ENCODE data around the gene STK32C.

Gene STK32C

GRCh38 chr10:132193907-132194552, 113.7 kb downstream of the STK32C start:
- DNase-seq, result no peak

GRCh38 chr10:132192991-132193665, 114.6 kb downstream of the STK32C start:
- DNase-seq, result no peak

DNA sequence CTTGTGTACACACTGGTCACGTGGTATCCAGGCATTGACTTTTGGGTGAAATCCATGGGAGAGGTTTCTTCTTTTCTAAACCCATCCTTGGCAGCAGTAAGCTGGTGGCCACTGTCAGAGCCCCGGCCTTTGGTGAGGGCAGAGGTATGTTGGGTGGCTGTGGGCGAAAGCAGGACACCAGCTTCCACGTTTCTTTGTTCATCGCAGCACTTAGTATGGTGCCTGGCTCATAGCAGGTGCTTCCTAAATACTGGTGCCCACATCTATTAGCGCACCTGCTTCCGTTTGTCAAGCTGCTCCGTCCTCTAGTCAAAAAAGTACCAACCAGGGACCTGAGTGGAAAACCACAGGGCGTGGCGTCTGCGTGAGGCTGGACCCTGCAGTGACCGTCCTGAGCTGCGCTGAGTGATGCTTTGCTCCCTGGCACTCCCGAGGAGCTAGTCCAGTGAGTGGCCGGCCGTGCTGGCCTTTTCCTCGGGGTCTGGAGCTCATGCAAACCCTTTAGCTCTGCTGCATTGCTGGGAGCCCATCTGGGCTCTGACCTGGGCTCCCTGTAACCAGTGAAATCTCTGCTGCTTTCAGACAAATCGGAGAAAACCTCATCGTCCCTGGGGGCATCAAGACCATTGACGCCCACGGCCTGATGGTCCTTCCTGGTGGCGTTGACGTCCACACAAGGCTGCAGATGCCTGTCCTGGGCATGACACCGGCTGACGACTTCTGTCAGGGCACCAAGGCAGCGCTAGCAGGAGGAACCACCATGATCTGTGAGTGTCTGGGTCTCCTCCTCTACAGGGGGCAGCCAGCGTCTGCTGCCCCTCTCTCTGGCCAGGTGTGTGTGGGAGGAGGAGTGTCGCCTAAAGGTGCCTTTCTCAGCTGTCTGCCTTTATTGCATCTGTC, 115.4 kb downstream of the STK32C start:
- no peak for DNase-seq

GRCh38 chr10:132189810-132190422, 117.8 kb downstream of the STK32C start:
- no peak for DNase-seq

- no peak for DNase-seq
Measured at GRCh38 chr10:132189016-132189415, 118.7 kb downstream of the STK32C start.

DNA sequence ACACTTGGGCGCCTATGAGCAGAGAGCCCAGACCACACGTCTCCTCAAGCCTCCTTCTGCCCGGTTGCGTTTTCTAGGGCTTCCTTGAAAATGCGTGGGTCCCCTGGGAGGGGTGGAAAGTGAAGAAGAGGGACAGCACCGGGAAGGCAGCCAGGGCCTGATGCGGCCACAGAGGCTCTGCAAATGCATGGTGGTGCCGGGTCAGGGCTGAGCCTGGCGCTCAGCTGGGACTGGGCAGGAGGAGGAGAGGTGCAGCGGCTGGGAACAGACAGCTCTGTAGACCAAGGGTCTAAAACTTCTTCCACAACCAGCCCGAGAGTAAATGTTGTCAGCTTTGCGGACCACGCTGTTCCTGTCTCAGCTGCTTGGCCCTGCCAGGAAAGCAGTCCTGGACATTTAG, 119.4 kb downstream of the STK32C start:
- no peak for DNase-seq

DNA sequence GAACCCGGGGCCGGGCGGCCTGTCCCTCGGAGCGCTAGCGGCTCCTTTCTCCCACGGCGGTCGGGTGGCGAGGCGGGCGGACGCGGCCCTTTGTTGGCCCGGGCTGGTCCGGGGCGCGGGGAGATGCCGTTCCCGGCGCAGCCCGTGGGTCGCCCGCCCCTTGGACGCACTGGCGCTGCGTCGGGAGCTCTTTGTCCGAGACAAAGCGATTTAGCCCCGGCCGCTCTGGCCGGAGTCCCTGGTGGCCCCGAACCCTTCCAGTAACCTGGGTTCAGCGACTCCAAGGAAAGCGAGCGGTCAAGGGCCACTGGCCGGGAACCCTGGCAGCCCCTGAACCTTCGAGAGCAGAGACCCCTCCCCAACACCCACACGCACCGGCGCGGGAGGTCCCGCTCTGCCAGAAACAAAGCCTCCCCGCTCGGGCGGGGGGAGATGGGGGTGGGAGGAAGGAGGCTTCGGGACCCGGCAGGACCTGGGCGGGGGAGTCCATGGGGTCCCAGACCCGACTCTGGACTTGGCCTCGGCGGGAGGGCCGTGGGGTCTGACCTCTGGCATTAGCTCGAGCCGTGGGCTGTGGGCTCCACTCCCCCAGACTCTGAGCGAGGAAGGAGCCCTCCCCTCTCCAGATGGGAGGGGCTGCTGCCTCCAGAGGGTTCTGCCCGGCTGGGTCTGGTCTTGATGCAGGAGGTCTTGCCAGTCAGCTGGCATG, 120.2 kb downstream of the STK32C start:
- DNase-seq, result no peak

DNA sequence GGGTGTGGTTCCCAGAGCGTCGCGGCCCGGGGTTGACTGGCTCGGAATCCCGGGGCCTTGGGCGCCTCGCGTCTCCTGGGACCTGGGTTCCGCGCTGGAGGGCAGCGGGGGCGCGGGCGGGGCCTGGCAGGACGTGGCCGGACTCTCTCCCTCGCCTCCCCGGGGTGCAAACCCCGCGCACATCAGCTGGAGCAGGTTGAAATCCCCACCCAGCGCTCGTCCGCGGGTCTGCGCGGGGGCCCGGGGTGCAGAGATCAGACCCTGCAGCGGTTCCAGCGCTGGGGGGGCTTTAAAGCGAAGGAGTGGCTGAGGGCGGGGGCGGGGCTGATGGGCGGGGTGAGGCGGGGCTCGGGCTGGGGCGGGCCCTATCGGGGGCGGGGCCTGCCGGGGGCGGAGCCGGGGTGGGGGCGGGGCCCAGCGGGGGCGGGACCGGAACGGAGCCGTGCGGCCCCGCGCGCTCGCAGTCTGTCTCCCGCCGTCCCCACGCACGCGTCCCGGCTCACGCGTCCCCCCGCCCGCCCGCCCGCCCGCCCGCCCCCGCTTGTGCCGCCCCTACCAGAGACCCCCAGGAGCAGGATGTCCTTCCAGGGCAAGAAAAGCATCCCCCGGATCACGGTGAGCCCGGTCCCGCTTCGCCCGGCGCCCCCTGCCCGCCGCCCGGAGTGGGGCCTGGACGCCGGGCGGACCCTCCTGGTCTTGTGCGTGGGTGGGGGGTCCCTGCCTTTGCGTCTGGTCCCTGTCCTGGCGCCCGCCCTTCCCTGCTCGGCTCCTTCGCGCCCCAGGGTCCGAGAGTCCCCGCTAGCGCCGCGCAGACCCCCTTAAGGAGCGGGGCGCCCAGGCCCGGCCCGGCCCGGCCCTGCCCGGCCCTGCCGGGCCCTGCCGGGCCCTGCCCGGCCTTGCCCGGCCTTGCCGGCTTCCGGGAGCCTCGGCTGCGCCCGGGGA, 121.0 kb downstream of the STK32C start, which contains the start of gene DPYSL4:
Gene DPYSL4 (plus strand): TSS at position 461 of the 942 bp plus-strand sequence. CDS start 116 bp downstream, at position 577.
- DNase-seq, result no peak

- DNase-seq, result no peak
Measured at GRCh38 chr10:132185601-132186487, 121.9 kb downstream of the STK32C start.

- no peak for DNase-seq
Measured at GRCh38 chr10:132184816-132185593, 122.7 kb downstream of the STK32C start.

GRCh38 chr10:132183046-132183445, 124.7 kb downstream of the STK32C start:
- DNase-seq, result no peak

- no peak for DNase-seq
Measured at GRCh38 chr10:132182591-132182990, 125.2 kb downstream of the STK32C start.

GRCh38 chr10:132181691-132182425, 125.9 kb downstream of the STK32C start:
- DNase-seq, result no peak

DNA sequence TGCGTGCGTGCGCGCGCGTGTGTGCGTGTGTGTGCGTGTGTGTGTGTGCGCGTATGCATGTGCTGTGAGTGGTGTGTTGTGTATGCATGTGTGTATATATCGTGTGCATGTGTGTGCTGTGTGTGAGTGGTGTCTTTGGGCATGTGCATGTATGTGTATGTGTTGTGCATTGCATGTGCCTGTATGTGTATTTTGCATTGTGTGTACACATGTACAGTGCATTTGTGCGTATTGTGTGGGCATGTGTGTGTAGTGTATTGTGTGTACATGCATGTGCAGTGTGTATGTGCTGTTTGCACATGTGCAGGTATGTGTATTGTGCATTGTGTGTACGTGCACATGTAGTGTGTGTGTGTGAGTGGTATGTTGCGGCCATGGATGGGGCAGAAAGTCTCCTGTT, 127.0 kb downstream of the STK32C start:
- no peak for DNase-seq

GRCh38 chr10:132179551-132180392, 128.0 kb downstream of the STK32C start:
- DNase-seq, result no peak

- no peak for DNase-seq
Measured at GRCh38 chr10:132178672-132179545, 128.8 kb downstream of the STK32C start.

DNA sequence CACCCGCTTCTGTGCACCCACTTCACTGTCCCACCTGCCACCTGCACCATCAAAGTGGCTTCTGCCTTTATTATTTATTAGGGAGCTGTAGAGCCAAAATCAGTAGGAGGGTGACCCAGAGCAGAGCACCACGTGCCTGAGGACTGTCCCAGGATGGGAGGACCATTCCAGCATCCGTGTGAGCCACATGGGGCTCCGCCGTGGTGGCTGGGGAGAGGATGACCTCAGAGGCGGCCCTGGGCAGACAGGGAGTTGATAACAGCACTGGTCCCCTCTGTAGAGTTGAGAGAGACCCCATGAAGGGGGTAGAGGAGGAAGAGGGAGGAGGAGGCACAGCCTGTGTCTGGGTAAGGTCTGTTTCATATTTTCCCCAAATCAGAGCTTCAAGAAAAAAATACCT, 129.7 kb downstream of the STK32C start:
- DNase-seq, result no peak

Data from amniotic stem cell (primary cell).